Upper lobe of left lung (tissue), 6 donors: ENCODE measurements around the gene EEF1AKMT3. TPM values are rescaled to one million over a fixed set of nuclear protein-coding genes. Genes with fewer than 3 reads are reported as not detected.
A peak's percentile ranks its signal among the peaks of the same experiment; 100 is the strongest.

Experiments used
- ATAC-seq, 2 donors: fragments of 200-7000 bp; cut with Tn5 transposase; one replicate each; pipeline ENCODE4 v1.9.1; 2022; ENCODE audit warnings: mild to moderate bottlenecking in 2 of 2, moderate library complexity in 2 of 2; ENCODE audit not compliant: low FRiP score in 2 of 2
- DNase-seq, 2 donors: peaks; one replicate each; pipeline ENCODE4 v3.0.0-alpha.2; 2019 to 2020
- H3K27ac ChIP-seq, 4 donors: fragments of 200-600 bp; sonication (generic); one replicate each; pipeline ENCODE4 v1.5.1; 2016 to 2019
- H3K27me3 ChIP-seq, 4 donors: fragments of 200-600 bp; sonication (generic); one replicate each; pipeline ENCODE4 v1.5.1; 2017 to 2019
- H3K36me3 ChIP-seq, 4 donors: fragments of 200-600 bp; sonication (generic); one replicate each; pipeline ENCODE4 v1.5.1; 2016 to 2019
- H3K4me1 ChIP-seq, 4 donors: fragments of 200-600 bp; sonication (generic); one replicate each; pipeline ENCODE4 v1.5.1; 2018 to 2019
- H3K4me3 ChIP-seq, 4 donors: fragments of 200-600 bp; sonication (generic); one replicate each; pipeline ENCODE4 v1.5.1; 2017 to 2019; ENCODE audit warnings: mild to moderate bottlenecking in 2 of 4, moderate library complexity in 1 of 4
- H3K9me3 ChIP-seq, 4 donors: fragments of 200-600 bp; sonication (generic); one replicate each; pipeline ENCODE4 v1.5.1; 2018 to 2019
- CTCF ChIP-seq, 6 experiments: fragments of 450-650 bp in 4 of 6; fragments of 200-600 bp in 2 of 6; sonication (generic) in 2 of 6; IDR thresholded peaks; one replicate each; pipeline ENCODE4 v1.5.1; 2016 to 2019; ENCODE audit warnings: antibody characterized with exemption in 6 of 6
- EP300 ChIP-seq, 4 donors: sonication (generic); formaldehyde crosslinking; IDR thresholded peaks; one replicate each; pipeline ENCODE4 v1.5.1; 2017; ENCODE audit warnings: antibody characterized with exemption in 4 of 4, control low read depth in 2 of 4
- POLR2A ChIP-seq, 4 donors: fragments of 450-650 bp; IDR thresholded peaks; one replicate each; pipeline ENCODE4 v1.5.1; 2016 to 2017; ENCODE audit warnings: antibody characterized with exemption in 4 of 4, mild to moderate bottlenecking in 2 of 4
- POLR2AphosphoS5 ChIP-seq, 2 donors: sonication (generic); formaldehyde crosslinking; IDR thresholded peaks; one replicate each; pipeline ENCODE4 v1.5.1; 2017; ENCODE audit warnings: antibody characterized with exemption in 2 of 2
- WGBS, 2 donors: methylation state at CpG; one replicate each; pipeline ENCODE4 v1.1.5; 2017 to 2018; 5-methylcytosine and 5-hydroxymethylcytosine counted together
- total RNA-seq, 6 donors: library from RNA; depleted of rRNA in 4 of 6; stranded (reverse); fragments of >200 nt in 4 of 6; gene quantifications; one replicate each; pipeline versions ENCODE4 v1.1.0 to v1.2.1, GENCODE V29; 2016 to 2021
- donor health status: DM: no; HTN: no; CAD: no; lungs with moderate emphysema.
- donor health status: DM: no; HTN: yes; CAD: no; lungs with severe emphysema.

The EEF1AKMT3 gene
- total RNA-seq, 6 donors from 2014 or later: 4.2 to 18.3 (median 6.4) TPM

GRCh38 chr12:57738661-57739237 lies 33.7 kb upstream of the EEF1AKMT3 start, which contains the start of gene AGAP2:
Gene AGAP2, minus strand, starts transcription at chr12:57738742. Its CDS starts 496 bp downstream, at chr12:57738246.
- ATAC-seq (no peak), DNase-seq (peak in 1 of 2 donors; percentile 72)
- Histone ChIP-seq H3K36me3 (peaks cover 0 to 1% (median 0%) of the 10 kb centered on the region in 4 donors), H3K4me1 (peaks cover 26 to 50% (median 36%) of the 10 kb centered on the region in 4 donors), H3K27ac (no peak within 1 kb of the TSS), H3K27me3 (peaks cover 1 to 50% (median 22%) of the 10 kb centered on the region in 4 donors), H3K9me3 (no peaks in the 10 kb centered on the region), H3K4me3 (peak within 1 kb of the TSS in 3 of 4 donors; percentile 21 to 38 (median 38))
- 31 to 48% methylated on average over 34 of the region's 36 CpGs for WGBS, 2 donors
- TF ChIP-seq EP300 (IDR thresholded peaks at IDR 0.05) (no peak), POLR2AphosphoS5 (IDR thresholded peaks at IDR 0.05) (no peak), CTCF (IDR thresholded peaks at IDR 0.05) (no peak), POLR2A (IDR thresholded peaks at IDR 0.05) (no peak)

DNA sequence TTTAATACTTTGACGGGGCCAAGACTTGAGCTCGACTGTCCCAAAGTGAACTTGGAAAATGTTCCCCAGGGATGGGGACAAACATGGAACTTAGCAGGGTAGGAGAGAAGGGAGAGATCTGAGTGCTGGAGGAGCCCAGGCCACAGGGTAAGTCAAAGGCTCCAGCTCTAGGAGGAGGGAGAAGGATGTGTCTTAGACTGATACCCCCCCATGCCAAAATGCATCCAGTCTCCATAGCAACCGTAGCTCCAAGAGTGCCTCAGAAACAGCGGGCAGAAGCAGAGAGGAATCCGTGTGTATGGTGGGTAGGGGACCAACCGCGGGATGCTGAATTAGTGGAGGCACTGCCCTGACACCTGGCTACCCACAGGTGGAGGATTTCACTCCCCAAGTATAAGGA lies 33.0 kb upstream of the EEF1AKMT3 start:
- H3K36me3 ChIP-seq: no peaks in the 10 kb centered on the region
- no peak for DNase-seq
- peaks cover 26 to 55% (median 39%) of the 10 kb centered on the region in 4 donors for H3K4me1 ChIP-seq
- 34 to 48% methylated on average over 7 of the region's 7 CpGs for WGBS, 2 donors
- no peak for ATAC-seq
- no peak for TF ChIP-seq POLR2AphosphoS5 (IDR thresholded peaks at IDR 0.05)
- TF ChIP-seq CTCF (IDR thresholded peaks at IDR 0.05): no peak
- TF ChIP-seq EP300 (IDR thresholded peaks at IDR 0.05): no peak
- no peak for TF ChIP-seq POLR2A (IDR thresholded peaks at IDR 0.05)
- no peaks in the 10 kb centered on the region for H3K9me3 ChIP-seq
- peaks cover 1 to 50% (median 22%) of the 10 kb centered on the region in 4 donors for H3K27me3 ChIP-seq
- no peak overlapping the region for H3K27ac ChIP-seq
- H3K4me3 ChIP-seq: no peak overlapping the region

DNA sequence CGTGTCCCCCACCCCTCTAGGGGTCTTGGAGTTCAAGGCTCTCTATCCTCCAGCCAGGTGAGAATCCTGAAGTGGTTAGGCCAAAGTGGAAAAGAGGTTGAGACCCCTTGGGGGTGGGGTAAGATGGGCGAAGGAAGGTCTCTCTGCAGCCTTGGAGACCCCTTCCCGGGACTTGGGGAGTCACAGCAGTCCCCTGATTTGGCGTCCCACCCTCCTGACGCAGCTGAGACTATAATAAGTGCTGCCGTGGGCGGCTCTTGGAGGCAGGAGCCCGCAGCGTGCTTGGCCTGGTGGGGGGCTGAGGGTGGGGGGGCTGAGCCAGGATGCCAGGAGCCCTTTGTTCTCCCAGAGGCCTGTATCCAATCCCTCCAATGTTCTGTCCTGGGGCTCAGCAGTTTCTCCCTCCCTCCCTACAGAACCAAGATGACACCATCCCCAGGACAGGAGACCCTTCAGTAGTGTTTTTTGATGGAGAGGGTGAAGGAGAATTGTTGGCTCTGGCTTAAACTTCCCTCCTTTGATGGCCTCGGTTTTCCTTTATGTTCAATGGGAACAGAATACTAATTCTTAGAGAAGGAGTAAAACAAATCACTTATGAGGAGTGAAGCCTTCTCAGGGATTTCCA lies 32.4 kb upstream of the EEF1AKMT3 start:
- DNase-seq (no peak), ATAC-seq (no peak)
- Histone ChIP-seq H3K36me3 (no peaks in the 10 kb centered on the region), H3K4me3 (no peak overlapping the region), H3K9me3 (no peaks in the 10 kb centered on the region), H3K27ac (no peak overlapping the region), H3K27me3 (peaks cover 1 to 48% (median 22%) of the 10 kb centered on the region in 4 donors), H3K4me1 (peaks cover 26 to 55% (median 40%) of the 10 kb centered on the region in 4 donors)
- 37 to 54% methylated on average over 6 to 10 of the region's 10 CpGs for WGBS, 2 donors
- TF ChIP-seq POLR2AphosphoS5 (IDR thresholded peaks at IDR 0.05) (no peak), POLR2A (IDR thresholded peaks at IDR 0.05) (no peak), CTCF (IDR thresholded peaks at IDR 0.05) (no peak), EP300 (IDR thresholded peaks at IDR 0.05) (no peak)

- peak in 1 of 2 donors; percentile 69 for DNase-seq
- ATAC-seq: peak in 1 of 2 donors; percentile 7
- H3K4me3 ChIP-seq: peak overlapping the region in 3 of 4 donors; percentile 33 to 47 (median 46)
These were observed 31.6 kb upstream of the EEF1AKMT3 start for GRCh38 chr12:57740656-57741412.

More at GRCh38 chr12:57740656-57741412, 31.6 kb upstream of the EEF1AKMT3 start:
- Histone ChIP-seq H3K27ac (peak overlapping the region in 2 of 4 donors; percentile 71 to 80), H3K36me3 (no peaks in the 10 kb centered on the region), H3K27me3 (peaks cover 1 to 40% (median 20%) of the 10 kb centered on the region in 4 donors), H3K9me3 (no peaks in the 10 kb centered on the region), H3K4me1 (peaks cover 26 to 55% (median 44%) of the 10 kb centered on the region in 4 donors)
- WGBS, 2 donors: 43 to 53% methylated on average over 5 of the region's 5 CpGs
- TF ChIP-seq CTCF (IDR thresholded peaks at IDR 0.05): no peak
- TF ChIP-seq POLR2AphosphoS5 (IDR thresholded peaks at IDR 0.05): peak in 1 of 2 donors; percentile 56
